Activated CD4-positive, CD25-positive, alpha-beta regulatory T cell (primary cell): ENCODE measurements around the gene MFSD2B.
"Not testable (repeated sequence)": the region's sequence is repeated elsewhere in the genome, so short reads cannot be mapped to it uniquely, and the experiment has no call there.

Experiments used
- DNase-seq, 4 experiments: peaks; one replicate each; lab custom pipeline; 2025; lab: John Stamatoyannopoulos, UW

MFSD2B gene, protein sequence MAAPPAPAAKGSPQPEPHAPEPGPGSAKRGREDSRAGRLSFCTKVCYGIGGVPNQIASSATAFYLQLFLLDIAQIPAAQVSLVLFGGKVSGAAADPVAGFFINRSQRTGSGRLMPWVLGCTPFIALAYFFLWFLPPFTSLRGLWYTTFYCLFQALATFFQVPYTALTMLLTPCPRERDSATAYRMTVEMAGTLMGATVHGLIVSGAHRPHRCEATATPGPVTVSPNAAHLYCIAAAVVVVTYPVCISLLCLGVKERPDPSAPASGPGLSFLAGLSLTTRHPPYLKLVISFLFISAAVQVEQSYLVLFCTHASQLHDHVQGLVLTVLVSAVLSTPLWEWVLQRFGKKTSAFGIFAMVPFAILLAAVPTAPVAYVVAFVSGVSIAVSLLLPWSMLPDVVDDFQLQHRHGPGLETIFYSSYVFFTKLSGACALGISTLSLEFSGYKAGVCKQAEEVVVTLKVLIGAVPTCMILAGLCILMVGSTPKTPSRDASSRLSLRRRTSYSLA

DNA sequence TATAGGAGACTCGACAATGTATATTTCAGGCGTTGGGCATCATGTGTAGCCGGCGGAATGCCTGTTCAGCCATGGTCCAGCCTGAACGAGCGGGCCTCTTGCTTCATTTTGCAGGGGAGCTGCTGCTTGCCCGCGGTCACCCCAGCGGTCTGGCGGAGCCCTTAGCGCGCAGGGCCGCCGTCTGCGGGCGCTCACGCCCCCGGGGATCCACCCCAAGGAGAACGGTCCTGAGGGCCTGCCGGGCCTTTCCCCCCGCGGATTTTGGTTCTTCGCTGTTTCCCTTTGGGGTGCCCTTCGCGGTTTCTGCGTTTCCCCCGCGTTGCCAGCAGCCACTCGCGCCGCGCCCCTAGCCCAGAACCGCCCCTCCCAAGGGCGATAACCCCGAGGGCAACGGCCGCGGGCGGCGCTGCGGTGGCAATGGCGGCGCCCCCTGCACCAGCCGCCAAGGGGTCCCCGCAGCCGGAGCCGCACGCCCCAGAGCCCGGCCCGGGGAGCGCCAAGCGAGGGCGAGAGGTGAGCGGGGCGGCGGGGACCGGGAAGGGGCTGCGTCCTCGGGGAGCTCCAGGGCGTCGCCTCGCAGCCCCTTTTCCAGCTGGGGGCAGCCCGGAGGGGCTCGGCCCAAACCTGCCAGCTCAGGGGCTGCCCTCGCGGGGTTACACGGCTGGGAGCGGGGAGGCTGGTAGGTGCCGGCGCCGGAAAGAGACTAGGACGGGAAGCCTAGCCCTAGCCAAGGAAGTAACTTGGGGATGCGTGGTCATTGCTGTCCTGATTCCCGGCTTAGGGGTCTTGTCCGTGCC, at the start of gene MFSD2B:
Gene MFSD2B (plus strand): TSS at position 406 of the 797 bp plus-strand sequence. CDS start 12 bp downstream, at position 418.
- DNase-seq: no peak

GRCh38 chr2:23967846-23968245, 42.0 kb upstream of the MFSD2B start:
- DNase-seq: no peak

- DNase-seq: no peak
Observed at GRCh38 chr2:23976883-23977282, 33.0 kb upstream of the MFSD2B start.

- no peak for DNase-seq
Observed at GRCh38 chr2:23988371-23988770, 21.5 kb upstream of the MFSD2B start.

- DNase-seq: no peak
Observed at GRCh38 chr2:23992931-23993330, 17.0 kb upstream of the MFSD2B start.

DNA sequence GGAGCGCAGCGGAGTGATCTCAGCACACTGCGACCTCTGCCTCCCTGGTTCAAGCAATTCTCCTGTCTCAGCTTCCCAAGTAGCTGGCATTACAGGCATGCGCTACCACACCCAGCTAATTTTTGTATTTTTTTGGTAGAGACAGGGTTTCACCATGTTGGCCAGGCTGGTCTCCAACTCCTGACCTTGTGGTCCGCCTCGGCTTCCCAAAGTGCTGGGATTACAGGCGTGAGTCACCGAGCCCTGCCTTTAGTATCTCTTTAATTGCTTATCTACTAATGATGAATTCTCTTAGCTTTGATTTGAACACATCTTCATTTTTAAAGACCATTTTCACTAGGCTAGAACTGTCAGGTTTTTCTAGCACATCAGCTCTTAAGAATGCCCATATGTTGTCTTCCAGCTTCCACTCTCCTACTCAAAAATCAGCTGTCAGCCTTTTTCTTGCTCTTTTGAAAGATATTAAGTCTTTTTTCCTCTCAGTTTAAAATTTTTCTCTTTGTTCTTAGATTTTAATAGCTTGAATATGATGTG, 16.1 kb upstream of the MFSD2B start:
- DNase-seq: no peak

DNA sequence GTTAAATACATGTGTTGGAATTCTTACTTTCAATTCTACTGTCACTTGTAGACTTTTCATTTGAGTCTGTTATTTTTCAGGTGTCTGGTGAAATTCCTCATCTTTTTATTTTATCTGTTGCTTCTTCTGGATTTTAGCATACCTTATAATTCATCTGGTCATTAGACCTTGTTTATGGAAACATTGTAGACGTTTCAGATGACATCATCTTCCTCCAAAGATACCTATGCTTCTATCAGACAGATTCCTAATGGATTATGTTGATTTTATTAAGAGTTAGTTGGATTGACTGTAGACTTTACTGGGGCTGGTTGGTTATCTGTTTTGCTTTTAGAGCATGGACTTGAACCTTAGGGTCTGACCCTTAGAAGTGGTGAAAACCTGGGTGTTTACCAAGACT, 15.3 kb upstream of the MFSD2B start:
- no peak for DNase-seq

- no peak for DNase-seq
Observed at GRCh38 chr2:24007693-24008092, 2.2 kb upstream of the MFSD2B start.

GRCh38 chr2:24008672-24009366, 1.1 kb upstream of the MFSD2B start:
- DNase-seq: no peak

- no peak for DNase-seq
Observed at GRCh38 chr2:24009367-24009679, 562 bp upstream of the MFSD2B start.

DNA sequence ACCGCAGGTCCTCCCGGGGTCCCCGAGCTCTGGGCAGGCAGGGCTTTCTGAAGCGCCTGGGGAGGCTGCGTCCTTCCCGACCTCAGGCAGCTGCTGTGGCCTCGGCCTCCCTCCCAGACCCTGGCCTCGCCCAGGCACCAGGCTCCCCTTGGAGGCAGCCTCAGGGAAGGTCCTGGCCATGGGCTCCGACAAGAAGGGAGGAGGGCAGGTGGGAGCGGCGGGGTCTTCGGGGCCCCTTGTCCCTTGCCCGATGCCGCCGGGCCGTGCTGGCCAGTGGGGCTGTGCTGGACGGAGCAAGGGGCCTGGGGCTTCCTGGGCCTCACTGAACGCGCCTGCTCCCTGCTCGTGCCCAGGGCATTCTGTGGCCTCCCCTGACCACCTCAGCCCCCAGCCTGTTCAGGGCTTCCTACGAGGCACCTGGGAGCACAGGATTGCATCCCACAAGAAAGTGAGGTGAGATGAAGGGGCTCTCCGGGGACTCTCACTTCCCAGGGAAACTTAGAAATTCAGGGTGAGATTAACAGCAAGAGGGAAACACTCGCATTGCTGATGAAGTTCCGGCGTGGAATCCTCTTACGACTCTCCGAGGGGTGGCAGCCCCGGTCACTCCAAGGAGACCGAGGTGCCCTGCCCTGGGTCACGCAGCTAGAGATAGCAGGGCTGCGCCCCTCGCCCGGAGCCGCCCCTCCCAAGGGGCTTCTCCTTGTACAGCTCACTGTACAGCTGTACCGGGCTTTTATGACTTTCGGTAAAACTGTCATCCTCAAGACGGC, 778 bp downstream of the MFSD2B start:
- DNase-seq: no peak

DNA sequence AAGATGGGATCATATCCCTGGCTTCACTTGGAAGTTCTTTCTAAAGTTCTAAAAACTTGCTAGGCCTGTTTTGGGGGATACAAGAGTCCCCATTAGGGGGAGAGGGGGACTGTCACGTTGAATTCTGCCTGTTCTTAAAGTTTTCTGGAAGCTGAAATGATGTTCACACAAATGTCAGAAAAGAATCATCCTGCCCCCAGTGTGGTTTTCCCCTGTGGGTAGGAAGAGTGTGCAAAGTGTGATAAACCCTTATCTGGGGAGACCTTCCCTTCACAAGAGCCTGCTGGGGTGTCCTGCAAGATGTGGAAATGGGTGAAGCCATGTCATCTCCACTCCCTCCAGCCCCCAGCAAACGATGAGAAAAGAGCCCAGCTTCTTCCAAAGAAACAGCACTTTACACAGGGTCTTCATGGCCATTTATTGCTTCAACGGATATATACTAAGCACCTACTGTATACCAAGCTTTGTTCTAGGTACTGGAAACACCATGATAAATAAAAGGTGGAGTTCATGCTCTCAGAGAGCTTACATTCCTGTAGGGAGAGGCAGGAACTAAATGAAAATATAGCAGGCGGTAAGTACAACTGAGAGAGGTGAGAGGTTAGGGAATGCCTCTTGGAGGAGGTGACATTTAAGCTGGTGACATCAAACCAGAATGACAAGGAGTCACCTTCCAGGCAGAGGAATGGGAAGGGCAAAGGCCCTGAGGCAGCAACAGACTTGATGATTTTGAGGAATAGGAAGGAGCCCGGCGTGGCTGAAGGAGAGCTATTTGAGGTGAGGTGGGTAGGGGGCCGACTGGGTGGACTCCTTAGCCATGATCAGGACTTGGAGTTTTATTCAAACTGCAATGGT, 1.6 kb downstream of the MFSD2B start:
- DNase-seq: no peak

GRCh38 chr2:24012521-24013188, 2.8 kb downstream of the MFSD2B start:
- DNase-seq: no peak

DNA sequence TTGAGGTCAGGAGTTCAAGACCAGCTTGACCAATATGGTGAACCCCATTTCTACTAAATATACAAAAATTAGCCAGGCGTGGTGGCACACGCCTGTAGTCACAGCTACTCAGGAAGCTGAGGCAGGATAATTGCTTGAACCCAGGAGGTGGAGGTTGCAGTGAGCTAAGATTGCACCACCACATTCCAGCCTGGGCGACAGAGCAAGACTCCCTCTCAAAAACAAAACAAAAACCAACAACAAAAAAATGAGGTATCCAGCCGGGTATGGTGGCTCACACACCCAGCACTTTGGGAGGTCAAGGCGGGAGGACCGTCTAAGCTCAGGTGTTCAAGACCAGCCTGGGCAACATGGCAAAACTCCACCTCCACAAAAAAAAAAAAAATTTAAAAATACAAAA, 5.0 kb downstream of the MFSD2B start:
- DNase-seq: not testable (repeated sequence)

GRCh38 chr2:24015562-24016375, 5.9 kb downstream of the MFSD2B start:
- DNase-seq: no peak

GRCh38 chr2:24016376-24016761, 6.5 kb downstream of the MFSD2B start:
- no peak for DNase-seq

DNA sequence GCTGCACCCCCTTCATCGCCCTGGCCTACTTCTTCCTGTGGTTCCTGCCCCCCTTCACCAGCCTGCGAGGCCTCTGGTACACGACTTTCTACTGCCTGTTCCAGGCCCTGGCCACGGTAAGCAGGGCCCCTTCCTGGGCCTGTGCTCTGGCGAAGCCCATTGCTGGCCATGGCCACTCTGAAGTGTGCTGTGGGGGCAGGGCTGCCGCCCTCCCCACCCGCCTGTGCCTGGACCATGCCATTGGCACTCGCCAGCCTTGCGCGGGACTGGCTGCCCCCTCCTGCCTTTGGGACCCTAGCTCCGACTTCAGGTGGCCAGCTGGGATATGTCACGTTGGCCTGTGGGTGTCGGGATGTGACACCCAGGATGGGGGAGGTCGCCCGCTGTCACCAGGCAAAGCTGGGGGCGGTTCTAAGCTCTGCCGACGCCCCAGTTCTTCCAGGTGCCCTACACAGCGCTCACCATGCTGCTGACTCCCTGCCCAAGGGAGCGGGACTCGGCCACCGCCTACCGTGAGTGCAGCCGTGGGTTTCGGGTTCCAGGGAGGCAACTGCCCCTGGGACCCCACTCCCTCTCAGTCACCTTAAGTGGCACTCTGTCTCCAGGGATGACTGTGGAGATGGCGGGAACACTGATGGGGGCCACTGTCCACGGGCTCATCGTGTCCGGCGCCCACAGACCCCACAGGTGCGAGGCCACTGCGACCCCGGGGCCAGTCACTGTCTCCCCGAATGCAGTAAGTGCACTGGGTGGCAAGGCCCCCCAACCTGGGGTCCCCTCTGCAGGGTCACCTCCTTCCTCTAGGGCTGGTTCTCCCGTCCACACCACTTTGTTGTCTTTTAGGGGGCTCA, 7.2 kb downstream of the MFSD2B start:
- no peak for DNase-seq

DNA sequence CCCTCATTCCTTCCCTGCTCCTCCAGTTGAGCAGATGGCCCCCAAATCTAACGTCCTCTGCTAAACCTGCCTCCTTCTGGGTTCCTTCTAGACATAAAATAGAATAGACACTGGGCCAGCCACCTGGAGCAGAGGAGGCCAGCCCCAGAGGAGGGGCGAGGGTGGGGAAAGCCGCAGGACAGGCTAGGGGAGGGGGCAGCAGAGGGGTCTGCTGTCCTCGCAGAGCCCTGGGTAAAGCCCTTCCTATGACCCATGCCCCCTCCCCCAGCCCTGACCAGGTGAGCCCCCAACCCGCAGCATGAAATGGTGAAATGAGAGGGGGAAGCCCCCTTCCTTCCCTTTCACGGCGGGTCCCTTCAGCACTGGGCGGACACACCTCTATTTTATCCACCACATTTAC, 7.8 kb downstream of the MFSD2B start:
- DNase-seq: no peak
